Adipocyte (in vitro differentiated cells): ENCODE data around the gene LAMB1.

Experiments
- DNase-seq: peaks from one replicate; pipeline ENCODE4 v3.0.0-alpha.2; 2015; ENCODE audit warnings: low read depth
- H3K27me3 ChIP-seq: replicated peaks from 2 replicates; pipeline ENCODE4 v1.7.0; 2013; ENCODE audit warnings: mild to moderate bottlenecking, low read length, moderate library complexity; ENCODE audit not compliant: control insufficient read depth, insufficient read depth
- H3K36me3 ChIP-seq: 2 replicates; pipeline ENCODE4 v1.7.0; 2013; ENCODE audit warnings: low read length, mild to moderate bottlenecking, moderate library complexity; ENCODE audit not compliant: control insufficient read depth, insufficient read depth, severe bottlenecking
- H3K4me1 ChIP-seq: 2 replicates; pipeline ENCODE4 v1.7.0; 2013; ENCODE audit warnings: mild to moderate bottlenecking, low read length, moderate library complexity; ENCODE audit not compliant: control insufficient read depth, insufficient read depth
- H3K4me3 ChIP-seq: 2 replicates; pipeline ENCODE4 v1.7.0; 2013; ENCODE audit warnings: mild to moderate bottlenecking, low read length, moderate library complexity
- H3K9ac ChIP-seq: 2 replicates; pipeline ENCODE4 v1.7.0; 2013; ENCODE audit warnings: mild to moderate bottlenecking, low read length, moderate library complexity
- H3K9me3 ChIP-seq: 2 replicates; pipeline ENCODE4 v1.7.0; 2013; ENCODE audit warnings: mild to moderate bottlenecking, low read length, moderate library complexity; ENCODE audit not compliant: control insufficient read depth

The LAMB1 gene

GRCh38 chr7:107939573-107940489 is 63.1 kb downstream of the LAMB1 start:
- Histone ChIP-seq H3K4me1 (peaks cover 53% of the 10 kb centered on the region), H3K36me3 (peaks cover 79% of the 10 kb centered on the region), H3K9ac (peak overlapping the region; percentile 67), H3K4me3 (peak overlapping the region; percentile 43), H3K9me3 (no peaks in the 10 kb centered on the region), H3K27me3 (no peaks in the 10 kb centered on the region)
- DNase-seq, result peak; percentile 74

- peaks cover 79% of the 10 kb centered on the region for H3K36me3 ChIP-seq
- peak overlapping the region; percentile 43 for H3K4me3 ChIP-seq
- DNase-seq, result peak; percentile 30
- H3K9ac ChIP-seq, result peak overlapping the region; percentile 67
- H3K4me1 ChIP-seq, result peaks cover 56% of the 10 kb centered on the region
- no peaks in the 10 kb centered on the region for H3K9me3 ChIP-seq
- no peaks in the 10 kb centered on the region for H3K27me3 ChIP-seq
These were observed 64.3 kb downstream of the LAMB1 start for GRCh38 chr7:107938456-107939250.

DNA sequence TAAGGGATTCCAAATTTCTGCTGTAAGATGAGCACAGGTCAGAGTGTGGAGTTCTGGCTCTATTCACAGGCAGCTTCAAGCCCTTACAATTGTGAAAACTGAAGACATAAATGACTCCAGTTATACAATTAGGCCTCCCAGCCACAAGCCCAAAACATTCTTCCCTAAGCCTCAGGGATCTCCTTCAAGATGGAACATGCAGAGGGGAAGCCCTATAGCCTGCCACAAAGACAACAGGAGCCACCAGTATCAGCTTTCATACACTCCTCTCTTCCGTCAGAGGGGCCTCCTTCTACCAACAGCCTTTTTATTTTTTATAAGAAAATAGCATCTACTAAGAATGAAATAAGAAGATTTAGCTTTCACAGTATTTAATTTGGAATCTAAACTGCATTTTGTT is 65.4 kb downstream of the LAMB1 start:
- H3K9ac ChIP-seq, result peak overlapping the region; percentile 50
- H3K27me3 ChIP-seq, result no peaks in the 10 kb centered on the region
- peak overlapping the region; percentile 43 for H3K4me3 ChIP-seq
- H3K9me3 ChIP-seq, result no peaks in the 10 kb centered on the region
- peaks cover 79% of the 10 kb centered on the region for H3K36me3 ChIP-seq
- H3K4me1 ChIP-seq, result peaks cover 56% of the 10 kb centered on the region
- DNase-seq, result peak; percentile 52

DNA sequence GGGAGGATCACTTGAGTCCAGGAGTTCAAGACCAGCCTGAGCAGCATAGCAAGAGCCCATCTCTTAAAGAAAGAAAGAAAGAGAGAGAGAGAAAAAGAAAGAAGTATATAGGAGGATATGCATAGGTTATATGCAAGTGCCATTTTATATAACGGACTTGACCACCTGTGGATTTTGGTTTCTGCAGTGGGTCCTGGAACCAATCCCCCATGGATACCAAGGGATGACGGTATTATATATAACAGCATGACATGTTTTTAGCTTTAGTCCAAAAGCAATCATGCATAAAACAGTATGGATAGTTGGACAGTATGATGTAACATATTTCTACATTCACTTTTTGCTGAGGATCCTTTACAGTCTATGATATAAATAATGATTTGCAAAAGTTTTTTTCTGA is 66.6 kb downstream of the LAMB1 start:
- H3K9ac ChIP-seq, result no peak overlapping the region
- H3K9me3 ChIP-seq, result no peaks in the 10 kb centered on the region
- peaks cover 82% of the 10 kb centered on the region for H3K36me3 ChIP-seq
- no peaks in the 10 kb centered on the region for H3K27me3 ChIP-seq
- DNase-seq, result no peak
- H3K4me1 ChIP-seq, result peaks cover 65% of the 10 kb centered on the region
- H3K4me3 ChIP-seq, result no peak overlapping the region

- Histone ChIP-seq H3K4me1 (peaks cover 58% of the 10 kb centered on the region), H3K27me3 (no peaks in the 10 kb centered on the region), H3K9ac (peak overlapping the region; percentile 7), H3K9me3 (no peaks in the 10 kb centered on the region), H3K4me3 (no peak overlapping the region), H3K36me3 (peaks cover 82% of the 10 kb centered on the region)
- peak; percentile 67 for DNase-seq
These were observed 67.8 kb downstream of the LAMB1 start for GRCh38 chr7:107934991-107935770.

DNA sequence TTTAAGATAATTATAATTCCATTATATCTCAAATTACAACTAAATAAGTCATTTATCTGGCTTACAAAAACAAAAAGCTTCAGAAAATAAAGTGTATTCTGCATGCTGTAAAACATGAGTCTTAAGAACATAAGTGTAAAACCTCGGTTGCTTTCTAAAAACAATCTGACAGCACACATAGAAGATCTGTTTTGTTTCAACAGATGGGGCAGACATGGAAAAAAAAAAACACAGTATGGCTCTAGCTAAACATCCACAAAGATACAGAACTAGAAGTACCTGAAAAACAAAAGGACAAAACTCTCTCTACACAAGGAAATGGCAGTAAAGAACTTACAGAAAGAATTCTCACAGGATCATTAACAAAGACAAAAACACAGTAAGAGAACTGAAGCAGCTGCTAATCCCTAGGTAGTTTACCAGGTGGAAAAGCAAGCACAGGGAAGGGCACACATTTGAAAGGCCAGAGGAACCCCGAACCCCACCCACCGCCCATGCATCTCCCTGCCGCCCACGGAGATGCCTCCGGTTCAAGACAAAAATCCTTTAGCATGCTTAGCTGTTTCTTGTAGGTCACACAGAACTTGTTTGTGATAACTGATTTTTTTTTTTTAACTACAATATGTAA is 69.5 kb downstream of the LAMB1 start:
- DNase-seq, result no peak
- no peaks in the 10 kb centered on the region for H3K27me3 ChIP-seq
- peaks cover 93% of the 10 kb centered on the region for H3K36me3 ChIP-seq
- H3K9ac ChIP-seq, result no peak overlapping the region
- H3K4me3 ChIP-seq, result no peak overlapping the region
- peaks cover 42% of the 10 kb centered on the region for H3K4me1 ChIP-seq
- H3K9me3 ChIP-seq, result no peaks in the 10 kb centered on the region

- H3K9ac ChIP-seq, result no peak overlapping the region
- H3K4me1 ChIP-seq, result peaks cover 35% of the 10 kb centered on the region
- H3K9me3 ChIP-seq, result no peaks in the 10 kb centered on the region
- no peaks in the 10 kb centered on the region for H3K27me3 ChIP-seq
- H3K4me3 ChIP-seq, result no peak overlapping the region
- DNase-seq, result no peak
- H3K36me3 ChIP-seq, result peaks cover 96% of the 10 kb centered on the region
These were observed 70.2 kb downstream of the LAMB1 start for GRCh38 chr7:107932805-107933204.

- no peaks in the 10 kb centered on the region for H3K27me3 ChIP-seq
- no peak for DNase-seq
- no peaks in the 10 kb centered on the region for H3K9me3 ChIP-seq
- no peak overlapping the region for H3K4me3 ChIP-seq
- H3K36me3 ChIP-seq, result peaks cover 100% of the 10 kb centered on the region
- peaks cover 26% of the 10 kb centered on the region for H3K4me1 ChIP-seq
- H3K9ac ChIP-seq, result no peak overlapping the region
These were observed 71.0 kb downstream of the LAMB1 start for GRCh38 chr7:107931740-107932515.

DNA sequence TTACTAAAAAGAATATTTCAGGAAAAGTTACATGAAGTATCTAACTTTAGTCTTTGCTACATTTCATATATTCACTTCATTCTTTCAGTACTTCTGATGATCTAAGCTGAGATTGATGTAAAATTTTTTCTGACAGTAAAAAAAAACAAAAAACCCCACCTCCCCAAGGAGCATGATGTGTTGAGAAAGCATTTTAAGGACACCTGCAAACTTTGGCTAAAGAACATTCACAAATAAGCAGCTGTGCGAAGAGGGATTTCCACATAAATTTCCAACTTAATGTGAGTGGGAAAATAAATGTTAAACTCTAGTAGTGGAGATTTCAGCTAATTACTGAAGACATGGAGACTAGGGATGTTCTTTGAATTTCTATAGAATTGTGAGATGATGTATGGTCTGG is 76.5 kb downstream of the LAMB1 start:
- H3K4me1 ChIP-seq, result peaks cover 46% of the 10 kb centered on the region
- DNase-seq, result no peak
- H3K36me3 ChIP-seq, result peaks cover 93% of the 10 kb centered on the region
- H3K9ac ChIP-seq, result no peak overlapping the region
- H3K4me3 ChIP-seq, result no peak overlapping the region
- no peaks in the 10 kb centered on the region for H3K9me3 ChIP-seq
- no peaks in the 10 kb centered on the region for H3K27me3 ChIP-seq

DNA sequence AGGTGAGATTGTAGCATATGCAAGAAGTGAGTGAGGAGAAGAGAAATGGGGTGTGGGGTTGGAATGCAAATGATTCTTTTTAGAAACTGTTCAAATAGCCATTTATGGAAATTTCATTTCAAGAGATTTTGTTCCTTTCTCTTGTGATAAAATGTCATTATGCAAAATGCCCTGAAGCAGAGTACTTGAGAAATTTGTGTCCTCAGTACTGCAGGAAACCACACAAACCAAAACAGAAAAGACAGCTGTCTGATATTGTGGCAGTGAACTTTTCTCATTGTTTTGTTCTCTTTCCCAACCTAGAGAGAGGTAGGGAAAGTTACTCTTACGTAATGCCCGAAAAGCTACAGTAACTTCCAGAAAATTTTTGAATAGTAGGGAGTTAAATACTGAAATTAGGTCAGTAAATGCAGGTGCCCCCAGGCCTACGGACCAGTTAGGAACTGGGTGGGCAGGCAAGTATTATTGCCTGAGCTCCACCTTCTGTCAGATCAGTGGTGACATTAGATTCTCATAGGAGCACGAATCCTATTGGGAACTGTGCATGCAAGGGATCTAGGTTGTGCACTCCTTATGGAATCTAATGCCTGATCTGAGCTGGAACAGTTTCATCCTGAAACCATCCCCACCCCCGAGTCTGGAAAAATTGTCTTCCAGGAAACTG is 78.0 kb downstream of the LAMB1 start:
- Histone ChIP-seq H3K9ac (peak overlapping the region; percentile 58), H3K4me1 (peaks cover 54% of the 10 kb centered on the region), H3K27me3 (no peaks in the 10 kb centered on the region), H3K9me3 (no peaks in the 10 kb centered on the region), H3K4me3 (no peak overlapping the region), H3K36me3 (peaks cover 86% of the 10 kb centered on the region)
- DNase-seq, result peak; percentile 63
